HG03442 (cell line): ENCODE results near the gene ZWINT.

Source experiments
- ATAC-seq: cut with Tn5 transposase; IDR thresholded peaks from one replicate; pipeline ENCODE4 v1.9.1; 2021; ENCODE audit warnings: mild to moderate bottlenecking, moderate library complexity; ENCODE audit not compliant: unreplicated experiment

ZWINT gene, protein sequence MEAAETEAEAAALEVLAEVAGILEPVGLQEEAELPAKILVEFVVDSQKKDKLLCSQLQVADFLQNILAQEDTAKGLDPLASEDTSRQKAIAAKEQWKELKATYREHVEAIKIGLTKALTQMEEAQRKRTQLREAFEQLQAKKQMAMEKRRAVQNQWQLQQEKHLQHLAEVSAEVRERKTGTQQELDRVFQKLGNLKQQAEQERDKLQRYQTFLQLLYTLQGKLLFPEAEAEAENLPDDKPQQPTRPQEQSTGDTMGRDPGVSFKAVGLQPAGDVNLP

DNA sequence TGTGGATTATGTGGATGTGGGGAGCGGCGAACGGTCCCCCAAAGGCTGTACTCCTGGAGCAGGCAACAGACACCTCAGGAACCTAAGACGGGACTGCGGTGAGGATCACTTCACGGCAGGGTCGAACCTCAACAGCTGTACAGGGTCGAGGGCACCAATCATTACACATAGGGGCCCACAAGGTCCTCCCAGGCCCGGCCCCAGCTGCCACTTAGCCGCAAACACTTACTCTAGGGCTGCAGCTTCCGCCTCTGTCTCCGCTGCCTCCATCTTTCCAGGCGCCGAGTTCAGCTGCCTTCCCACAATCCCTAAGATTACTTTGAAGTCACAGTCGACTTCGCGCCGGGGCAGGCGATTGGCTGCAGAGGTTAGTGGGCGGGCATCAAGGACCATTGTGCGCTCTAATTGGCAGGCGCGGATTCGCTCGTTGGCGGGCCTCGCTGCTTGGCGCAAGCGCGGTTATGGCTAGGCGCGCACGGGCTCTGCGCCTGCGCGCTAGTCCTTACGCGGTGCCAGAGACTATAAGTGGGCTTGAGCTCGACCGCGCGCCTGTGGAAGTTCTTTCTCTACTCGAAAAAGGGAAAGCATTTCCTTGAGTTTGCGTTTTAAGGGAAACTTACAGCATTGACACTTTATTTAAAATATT lies at the start of gene ZWINT:
ZWINT (minus strand) TSS at position 293 of the 646 bp plus-strand sequence; CDS start at position 270, 23 bp downstream.
- ATAC-seq = peak; percentile 98

DNA sequence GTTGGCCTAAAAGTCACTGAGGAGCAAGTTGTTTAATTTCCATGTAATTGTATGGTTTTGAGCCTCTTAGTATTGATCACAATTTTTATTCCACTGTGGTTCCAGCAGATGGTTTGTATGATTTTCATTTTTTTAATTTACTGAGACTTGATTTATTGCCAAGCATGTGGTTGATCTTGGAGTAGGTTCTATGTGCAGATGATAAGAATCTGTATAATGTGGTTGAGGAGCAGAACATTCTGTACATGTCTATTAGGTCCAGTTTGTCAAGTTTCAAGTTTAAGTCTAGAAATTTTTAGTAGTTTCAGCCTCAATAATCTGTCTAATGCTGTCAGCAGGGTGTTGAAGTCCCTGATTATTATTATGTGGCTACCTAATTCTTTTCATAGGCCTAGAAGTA lies 22.7 kb upstream of the ZWINT start:
- ATAC-seq = no peak

DNA sequence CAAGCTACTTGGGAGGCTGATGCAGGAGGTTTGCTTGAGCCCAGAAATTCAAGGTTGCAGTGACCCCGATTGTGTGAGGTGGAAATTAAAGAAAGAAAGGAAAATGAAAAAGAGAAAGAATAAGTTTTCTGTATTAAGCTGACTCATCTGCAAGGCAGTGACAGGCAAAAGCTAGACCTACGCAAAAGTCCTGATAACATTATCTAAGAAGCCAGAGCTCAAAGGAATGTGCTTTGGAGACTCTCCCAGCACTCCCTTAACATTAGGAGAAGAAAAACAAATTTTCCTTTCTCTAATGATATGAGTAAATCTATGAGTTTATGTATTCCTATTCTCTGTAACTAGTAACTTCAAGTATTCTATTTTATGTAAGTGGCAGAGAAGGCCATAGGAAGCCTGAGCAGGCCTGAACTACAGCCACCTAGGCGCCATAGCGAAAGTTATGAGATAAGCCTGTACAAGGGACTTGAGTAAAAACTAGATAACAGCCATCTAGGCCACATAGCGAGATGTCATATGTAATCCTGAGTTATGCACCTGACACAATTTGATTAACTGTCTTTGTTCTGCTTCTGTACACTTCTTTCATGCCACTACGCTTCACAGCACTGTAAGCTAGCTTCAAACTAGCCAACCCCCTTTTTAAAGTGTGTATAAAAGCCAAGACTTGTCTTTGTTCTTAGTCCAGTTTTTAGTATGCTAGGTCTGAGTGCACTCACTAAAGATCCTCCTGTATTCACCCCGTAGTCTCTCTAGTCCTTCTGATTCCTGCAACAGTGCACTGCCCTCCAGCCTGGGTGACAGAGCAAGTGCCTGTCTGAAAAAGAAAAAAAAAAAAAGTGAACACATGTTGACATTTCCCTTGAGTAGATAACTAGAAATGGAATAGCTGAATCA lies 9.4 kb upstream of the ZWINT start:
- no peak for ATAC-seq

DNA sequence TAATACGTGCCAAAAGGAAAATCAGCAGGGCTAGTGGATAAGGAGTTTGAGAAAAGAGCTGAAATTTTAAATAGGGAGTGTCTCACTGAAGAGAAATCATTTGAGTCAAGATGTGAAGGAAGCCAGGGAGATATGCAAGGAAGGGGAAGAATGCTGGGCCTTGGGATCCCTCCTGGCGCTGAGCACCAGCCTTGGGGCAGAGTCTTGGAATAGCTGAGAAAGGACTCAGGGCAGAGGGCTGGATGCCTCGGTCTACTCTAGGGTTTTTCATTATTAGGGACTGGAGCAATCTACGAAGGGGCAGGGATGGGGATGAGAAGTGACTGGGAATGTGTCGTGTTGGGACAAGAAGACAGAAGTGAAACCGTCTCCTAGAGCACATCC lies 484 bp downstream of the ZWINT start:
- ATAC-seq = no peak

DNA sequence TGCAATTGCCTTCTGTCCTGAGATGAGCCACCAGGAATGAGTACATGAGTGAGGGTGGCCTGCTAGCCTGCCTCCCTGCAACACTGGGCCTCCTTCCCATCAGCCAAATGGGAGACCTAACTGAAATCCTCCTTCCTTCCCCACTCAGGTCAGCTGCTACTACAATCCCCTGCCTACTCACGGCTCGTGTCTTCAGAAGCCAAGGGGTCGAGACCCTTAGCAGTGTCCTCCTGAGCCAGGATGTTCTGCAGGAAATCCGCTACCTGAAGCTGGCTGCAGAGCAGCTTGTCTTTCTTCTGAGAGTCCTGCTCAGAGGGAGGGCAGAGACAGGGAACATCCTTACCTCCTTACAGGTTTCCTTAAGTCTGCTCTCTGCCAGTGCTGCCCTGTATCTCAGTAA lies 1.2 kb downstream of the ZWINT start:
- ATAC-seq = no peak

DNA sequence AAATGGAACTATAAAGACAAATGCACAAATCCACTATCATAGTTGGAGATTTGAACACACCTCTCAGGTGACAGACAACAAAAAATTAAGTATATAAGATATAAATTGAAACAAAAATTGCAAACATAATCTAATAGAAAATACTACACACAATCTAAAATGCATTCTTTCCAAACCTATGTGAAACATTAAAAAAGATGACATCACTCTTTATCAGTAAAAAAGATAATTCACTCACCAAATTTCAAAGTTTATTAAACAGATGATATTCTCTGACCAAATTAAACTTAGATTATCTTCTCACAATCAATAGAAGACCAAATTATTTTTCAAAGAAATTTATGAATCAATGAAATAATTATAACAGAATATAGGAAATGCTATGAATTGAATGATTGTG lies 4.0 kb downstream of the ZWINT start:
- no peak for ATAC-seq

DNA sequence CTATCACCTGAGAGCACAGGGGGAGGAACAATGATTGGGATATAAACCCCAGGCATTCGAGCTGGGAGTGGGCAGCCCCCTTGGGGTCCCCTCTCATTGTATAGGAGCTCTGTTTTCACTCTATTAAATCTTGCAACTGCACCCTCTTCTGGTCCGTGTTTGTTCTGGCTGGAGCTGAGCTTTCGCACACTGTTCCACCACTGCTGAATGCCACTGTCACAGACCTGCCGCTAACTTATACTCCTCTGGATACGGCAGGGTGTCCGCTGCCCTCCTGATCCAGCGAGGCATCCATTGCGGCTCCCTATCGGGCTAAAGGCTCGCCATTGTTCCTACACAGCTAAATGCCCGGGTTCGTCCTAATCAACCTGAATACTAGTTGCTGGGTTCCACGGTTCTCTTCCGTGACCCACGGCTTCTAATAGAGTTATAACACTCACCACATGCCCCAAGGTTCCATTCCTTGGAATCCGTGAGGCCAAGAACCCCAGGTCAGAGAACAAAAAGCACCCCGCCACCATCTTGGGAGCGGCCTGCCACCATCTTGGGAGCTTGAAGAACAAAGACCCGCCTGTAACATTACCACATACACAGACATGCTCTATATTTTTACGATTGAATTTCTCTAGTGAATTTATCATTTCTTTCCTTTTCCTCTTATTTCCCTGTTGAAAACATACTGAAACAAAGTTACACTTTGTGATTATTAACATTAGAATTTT lies 9.0 kb downstream of the ZWINT start:
- ATAC-seq = no peak

DNA sequence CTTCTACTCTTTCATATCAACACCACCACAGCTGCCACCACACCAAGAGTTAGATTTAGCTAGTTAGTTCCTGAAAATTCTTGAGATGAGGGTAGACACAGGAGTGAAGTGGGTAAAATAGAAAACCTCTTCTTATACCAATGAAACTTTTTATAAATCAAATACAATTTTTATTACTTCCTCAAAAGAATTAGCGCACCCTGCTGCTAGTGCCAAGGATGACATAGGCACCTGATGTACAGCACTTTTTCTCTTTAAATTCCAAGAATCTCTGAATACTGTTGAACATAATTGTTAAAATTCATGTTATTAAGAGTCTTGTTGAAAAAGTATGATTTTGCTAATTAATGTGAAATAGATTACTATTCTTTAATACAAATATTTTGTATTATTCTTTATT lies 11.4 kb downstream of the ZWINT start:
- no peak for ATAC-seq

DNA sequence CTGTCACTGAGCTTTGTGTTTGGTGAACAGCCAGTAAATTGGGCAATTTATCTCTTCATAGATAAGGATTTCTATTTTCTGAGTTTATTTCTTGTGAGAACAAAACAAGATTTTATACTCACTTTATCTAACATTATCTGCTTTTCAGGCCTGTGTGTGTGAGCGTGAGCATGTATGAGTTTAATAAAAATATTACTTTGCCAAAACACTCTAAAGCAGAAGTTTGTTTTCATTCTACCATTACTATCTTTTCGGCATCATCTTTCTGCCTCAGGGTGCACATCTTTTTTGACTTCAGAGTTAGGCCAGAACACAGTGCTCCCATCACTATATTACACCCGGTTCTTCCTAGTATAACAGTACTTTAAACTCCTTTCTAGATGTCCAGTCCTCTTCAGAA lies 13.0 kb downstream of the ZWINT start:
- ATAC-seq = no peak

DNA sequence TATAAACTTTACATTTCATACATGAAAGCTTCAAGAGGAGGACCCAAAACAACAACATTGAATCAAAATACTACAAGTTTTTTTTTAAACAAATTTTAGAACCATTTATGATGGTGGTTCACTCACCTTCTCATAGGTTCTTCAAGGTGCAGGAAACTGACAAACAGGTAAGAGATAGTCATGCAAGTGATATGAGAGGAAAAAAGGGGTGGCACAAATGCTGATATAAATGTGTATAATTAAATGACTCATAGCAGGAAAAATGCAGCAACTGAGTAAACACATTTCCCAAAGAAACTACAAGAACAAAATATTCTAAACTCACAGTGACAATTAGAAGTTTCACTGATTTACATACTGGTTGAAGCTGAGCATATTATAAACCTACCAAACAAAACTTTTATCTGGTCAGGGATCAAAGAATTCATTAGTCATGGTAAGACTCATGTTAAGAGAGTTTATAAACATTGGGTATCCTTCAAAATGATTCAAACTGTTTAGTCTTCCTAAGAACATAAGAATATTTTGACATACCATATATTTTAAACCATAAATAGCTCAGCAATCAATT lies 14.1 kb downstream of the ZWINT start:
- no peak for ATAC-seq

DNA sequence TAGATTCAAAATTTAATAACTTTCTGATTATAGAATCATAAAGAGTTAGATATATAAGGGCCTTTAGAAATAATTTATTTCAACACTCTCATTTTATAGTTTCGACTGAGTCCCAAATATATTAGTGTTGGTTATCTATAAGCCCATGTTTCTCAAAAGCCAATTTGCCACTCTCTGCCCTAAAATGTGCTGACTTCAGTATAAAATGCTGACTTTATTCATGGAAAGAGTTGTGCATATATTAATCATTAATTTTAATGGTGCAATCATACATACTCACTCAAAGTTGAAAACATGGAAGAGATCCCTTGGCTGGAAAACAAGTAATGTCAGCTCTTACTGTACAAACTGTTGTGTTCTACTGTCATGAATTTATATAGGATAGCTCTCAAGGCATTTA lies 19.4 kb downstream of the ZWINT start:
- ATAC-seq = no peak

DNA sequence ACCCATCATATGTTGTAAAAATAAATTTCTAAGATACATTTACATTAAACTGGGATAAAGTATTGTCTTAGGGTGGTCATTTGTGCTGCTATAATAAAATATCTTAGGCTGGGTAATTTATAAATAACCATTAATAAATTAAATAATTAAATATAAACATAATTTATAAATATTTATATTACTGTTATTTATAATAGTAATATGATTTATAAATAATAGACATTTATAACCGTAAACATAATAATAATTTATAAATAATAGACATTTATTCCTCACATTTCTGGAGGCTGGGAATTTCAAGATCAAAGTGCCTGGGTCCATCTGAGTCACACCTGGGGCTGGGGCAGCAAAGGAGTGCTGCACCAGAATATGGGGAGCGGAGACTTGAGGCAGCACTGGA lies 31.1 kb downstream of the ZWINT start:
- no peak for ATAC-seq

DNA sequence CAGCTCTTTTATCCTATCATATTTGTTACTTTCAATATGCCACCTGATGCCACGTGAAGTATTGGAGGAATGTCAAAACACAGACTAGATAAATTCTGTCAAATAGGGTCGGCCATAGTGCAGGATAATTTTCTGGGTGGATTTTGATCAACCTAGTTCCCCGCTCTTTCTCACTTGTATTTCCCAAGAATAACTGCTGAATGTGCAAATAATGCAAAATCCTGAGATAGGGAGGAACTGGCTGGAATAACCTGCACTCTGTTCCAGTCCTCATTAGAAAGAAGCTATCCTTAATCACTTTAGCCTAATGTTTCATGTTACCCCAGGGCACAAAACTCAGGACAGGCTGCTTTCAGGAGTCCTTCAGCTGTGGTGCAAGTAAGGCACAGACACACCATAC lies 33.9 kb downstream of the ZWINT start:
- ATAC-seq = no peak

DNA sequence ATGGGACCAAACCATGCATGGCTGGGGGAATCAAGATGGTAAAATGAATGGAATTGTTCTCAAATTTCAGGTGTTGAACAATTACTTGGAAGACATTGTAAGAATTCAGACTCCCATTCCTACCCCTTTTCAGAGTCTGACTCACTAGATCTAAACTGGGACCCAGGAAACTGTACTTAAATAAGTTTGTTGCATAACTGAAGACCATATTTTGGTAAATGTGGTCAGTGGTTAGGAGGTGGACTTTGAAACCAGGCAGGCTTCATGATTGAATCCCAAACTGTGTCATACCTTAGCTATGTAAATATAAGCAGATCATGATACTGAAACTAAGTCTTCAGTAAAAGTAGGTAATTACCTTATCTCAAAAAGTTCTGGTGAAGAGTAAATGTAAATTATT lies 41.7 kb downstream of the ZWINT start:
- ATAC-seq = peak; percentile 96

DNA sequence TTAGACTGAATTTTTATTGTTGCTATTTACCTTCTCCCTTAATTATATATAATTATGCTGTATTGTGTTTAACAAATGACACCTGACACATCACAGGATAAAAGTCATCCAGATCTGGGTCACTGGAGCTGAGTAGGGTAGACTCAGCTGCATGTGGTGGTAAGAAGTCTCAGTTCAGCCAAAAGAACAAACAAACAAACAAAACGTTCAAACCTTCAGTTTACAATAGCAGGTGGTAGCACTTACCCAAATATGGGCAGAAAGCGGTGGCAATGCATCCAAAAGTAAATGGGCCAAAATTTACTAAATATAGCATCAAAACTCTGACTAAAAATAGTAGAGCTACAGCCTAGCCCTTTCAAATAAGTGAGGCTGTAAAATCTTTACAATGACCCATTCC lies 42.2 kb downstream of the ZWINT start:
- peak; percentile 9 for ATAC-seq

DNA sequence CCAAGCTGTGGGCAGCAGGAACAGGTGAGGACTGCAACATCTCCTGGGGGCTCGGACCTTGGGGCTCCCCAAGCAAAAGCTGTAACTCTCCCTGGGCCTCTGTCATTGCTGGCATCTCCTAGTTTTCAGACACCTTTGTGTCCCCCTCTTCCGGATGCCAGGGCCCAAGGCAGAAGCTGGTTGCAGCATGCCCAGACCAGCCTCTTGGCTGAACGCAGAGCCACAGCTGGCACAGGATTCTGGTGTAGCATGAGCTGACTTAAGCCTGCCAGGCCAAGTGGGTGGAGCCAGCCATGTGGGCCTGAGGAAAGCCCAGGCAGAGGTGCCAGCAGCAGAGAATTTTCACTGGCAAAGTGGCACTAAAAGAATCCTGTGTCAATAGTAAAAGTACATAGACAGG lies 43.5 kb downstream of the ZWINT start:
- ATAC-seq = no peak

DNA sequence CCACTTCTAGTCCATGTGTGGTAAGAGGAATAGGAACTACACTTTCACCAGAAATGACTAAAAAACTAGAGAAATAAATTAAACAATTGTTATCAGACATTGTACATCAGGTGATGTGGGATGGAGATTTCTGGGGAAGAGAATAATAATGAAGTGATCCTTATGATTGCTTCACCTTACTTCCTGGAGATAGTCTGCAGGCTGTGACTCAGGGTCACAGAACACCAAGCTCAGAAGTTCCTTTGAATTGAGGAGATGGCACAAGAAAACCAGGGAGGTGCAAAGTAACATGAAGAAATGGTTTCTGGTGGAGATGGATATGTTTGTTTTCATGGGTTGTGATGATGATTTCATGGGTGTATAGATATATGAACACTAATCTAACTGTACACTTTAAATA lies 44.5 kb downstream of the ZWINT start:
- no peak for ATAC-seq
